PC-9 (cell line): ENCODE results near the gene GAL3ST3. TPM values are rescaled to one million over a fixed set of nuclear protein-coding genes. Genes with fewer than 3 reads are reported as not detected.

Source experiments
- BruUV-seq: library from RNA; stranded (reverse); fragments of 400-500 nt; replicated peaks from 2 replicates; lab custom pipeline; 2021; lab: Mats Ljungman, UMichigan
- CTCF ChIA-PET: fragments of 300-600 bp; sonication (Branson Sonifier 250); formaldehyde crosslinking; loops from one replicate; lab custom pipeline; 2022; ENCODE audit warnings: antibody characterized with exemption; lab: Charles Lee
- POLR2A ChIA-PET: fragments of 300-600 bp; sonication (Branson Sonifier 250); formaldehyde crosslinking; loops from one replicate; lab custom pipeline; 2022; ENCODE audit warnings: antibody characterized with exemption; ENCODE audit not compliant: unreplicated experiment; lab: Charles Lee
- DNase-seq, 2 experiments: peaks; one replicate each; pipeline versions ENCODE4 v3.0.0 to v3.0.0-alpha.2; 2015 to 2022; ENCODE audit warnings: mixed read lengths in 1 of 2
- H2AFZ ChIP-seq: fragments of 200-600 bp; sonication (generic); 2 replicates; pipeline ENCODE4 v1.8.1; 2017; ENCODE audit warnings: antibody characterized with exemption
- H3F3A ChIP-seq: fragments of 200-600 bp; sonication (generic); 2 replicates; pipeline ENCODE4 v1.8.1; 2017; ENCODE audit warnings: antibody characterized with exemption, mild to moderate bottlenecking, low read depth; ENCODE audit not compliant: insufficient read depth
- H3K27ac ChIP-seq: fragments of 200-600 bp; sonication (generic); 2 replicates; pipeline ENCODE4 v1.6.1; 2016; ENCODE audit warnings: mixed run types
- H3K27me3 ChIP-seq: fragments of 200-600 bp; sonication (generic); 2 replicates; pipeline ENCODE4 v1.6.1; 2016; ENCODE audit warnings: low read depth, mixed run types; ENCODE audit not compliant: insufficient read depth
- H3K36me3 ChIP-seq: fragments of 200-600 bp; sonication (generic); 2 replicates; pipeline ENCODE4 v1.6.1; 2016; ENCODE audit warnings: low read depth, mixed run types
- H3K4me1 ChIP-seq: fragments of 200-600 bp; sonication (generic); replicated peaks from 2 replicates; pipeline ENCODE4 v1.6.1; 2016; ENCODE audit warnings: mixed run types; ENCODE audit not compliant: insufficient read depth
- H3K4me2 ChIP-seq: fragments of 200-600 bp; sonication (generic); 2 replicates; pipeline ENCODE4 v1.6.1; 2017; ENCODE audit warnings: mixed run types
- H3K4me3 ChIP-seq: fragments of 200-600 bp; sonication (generic); 2 replicates; pipeline ENCODE4 v1.6.1; 2016; ENCODE audit warnings: mixed run types
- H3K79me2 ChIP-seq: fragments of 200-600 bp; sonication (generic); 2 replicates; pipeline ENCODE4 v1.6.1; 2017; ENCODE audit warnings: low read depth, mixed run types
- H3K9me2 ChIP-seq: fragments of 200-600 bp; sonication (generic); 2 replicates; pipeline ENCODE4 v1.8.1; 2017; ENCODE audit warnings: mild to moderate bottlenecking; ENCODE audit not compliant: insufficient read depth
- H3K9me3 ChIP-seq: fragments of 200-600 bp; sonication (generic); 2 replicates; pipeline ENCODE4 v1.8.1; 2016; ENCODE audit warnings: low read depth; ENCODE audit not compliant: insufficient read depth
- H4K20me1 ChIP-seq: fragments of 200-600 bp; sonication (generic); 2 replicates; pipeline ENCODE4 v1.8.1; 2017; ENCODE audit not compliant: insufficient read depth
- CTCF ChIP-seq: fragments of 200-600 bp; sonication (generic); conservative IDR thresholded peaks from 2 replicates; pipeline ENCODE4 v1.6.1; 2017; ENCODE audit warnings: mixed run types, antibody characterized with exemption, mild to moderate bottlenecking, moderate library complexity
- EZH2 ChIP-seq: fragments of 200-600 bp; sonication (generic); IDR thresholded peaks from 2 replicates; pipeline ENCODE4 v1.8.0; 2017; ENCODE audit warnings: antibody characterized with exemption, low read depth
- intact Hi-C: fragments of 100-400 bp; cut with micrococcal nuclease; formaldehyde crosslinking; loops from one replicate; pipeline ENCODE4 v1.10.0; 2022; ENCODE audit not compliant: unreplicated experiment
- total RNA-seq: library from RNA; stranded (reverse); gene quantifications from 2 replicates; pipeline ENCODE4 v1.2.3, GENCODE V29; 2021

Gene GAL3ST3
- total RNA-seq, 1 experiment from 2014 or later, result not detected

GRCh38 chr11:66070604-66071380 lies 21.8 kb upstream of the GAL3ST3 start:
- Histone ChIP-seq H3K4me3 (peak overlapping the region; percentile 72), H3K4me2 (peak overlapping the region; percentile 81), H3K4me1 (peaks cover 22% of the 10 kb centered on the region), H3K27me3 (no peaks in the 10 kb centered on the region), H3K27ac (no peak overlapping the region), H3K36me3 (peaks cover 28% of the 10 kb centered on the region), H3K9me2 (no peaks in the 10 kb centered on the region), H2AFZ (peak overlapping the region; percentile 80), H3F3A (peaks cover 51% of the 10 kb centered on the region), H4K20me1 (peaks cover 23% of the 10 kb centered on the region), H3K9me3 (no peaks in the 10 kb centered on the region), H3K79me2 (peaks cover 25% of the 10 kb centered on the region)
- peak; percentile 37 to 52 for DNase-seq
- TF ChIP-seq EZH2, result no peak
- no peak for TF ChIP-seq CTCF
- CTCF ChIA-PET, result interaction anchor here (0.6 to 0.7 kb wide), 3 partner anchors 26 to 432 kb away, joined by 4 to 5 read pairs (median 4); no protein-coding TSS in a partner anchor
- BruUV-seq, result no TSS peak
- intact Hi-C loops, result loop anchor here (1.0 kb wide), 1 partner anchor 11 kb away; no protein-coding TSS in a partner anchor
- POLR2A ChIA-PET, result interaction anchor here (0.5 to 0.7 kb wide), 4 partner anchors 10 to 754 kb away, joined by 4 to 16 read pairs (median 9); no protein-coding TSS in a partner anchor

GRCh38 chr11:66069715-66070603 lies 21.0 kb upstream of the GAL3ST3 start, which contains the start of gene PACS1:
PACS1 (plus strand) TSS chr11:66070272; CDS start chr11:66070487, 215 bp downstream.
- H3K79me2 ChIP-seq, result peaks cover 25% of the 10 kb centered on the region
- peaks cover 35% of the 10 kb centered on the region for H3K36me3 ChIP-seq
- ChIA-PET CTCF (interaction anchor here (0.6 to 1.8 kb wide), 5 partner anchors 25 to 431 kb away, joined by 3 to 7 read pairs (median 4); no protein-coding TSS in a partner anchor), POLR2A (interaction anchor here (0.5 to 0.7 kb wide), 6 partner anchors 11 to 753 kb away, joined by 3 to 16 read pairs (median 6); no protein-coding TSS in a partner anchor)
- no peaks in the 10 kb centered on the region for H3K9me2 ChIP-seq
- TF ChIP-seq EZH2 (no peak), CTCF (no peak)
- no peaks in the 10 kb centered on the region for H3K9me3 ChIP-seq
- peak within 1 kb of the TSS; percentile 72 for H3K4me3 ChIP-seq
- DNase-seq, result peak in 1 of 2 experiments; percentile 73
- peaks cover 22% of the 10 kb centered on the region for H3K4me1 ChIP-seq
- no TSS peak for BruUV-seq
- H3F3A ChIP-seq, result peaks cover 58% of the 10 kb centered on the region
- peak within 1 kb of the TSS; percentile 80 for H2AFZ ChIP-seq
- H3K27ac ChIP-seq, result no peak within 1 kb of the TSS
- peak within 1 kb of the TSS; percentile 81 for H3K4me2 ChIP-seq
- intact Hi-C loops, result loop anchor here (10.0 kb wide), 1 partner anchor 185 kb away; the partner anchor contains the start of gene FIBP
- H3K27me3 ChIP-seq, result no peaks in the 10 kb centered on the region
- peaks cover 23% of the 10 kb centered on the region for H4K20me1 ChIP-seq
